SKM-1 treated with dmso at 0.1 percent for 144 hours (cell line): ENCODE data around the gene RABGAP1L.

Source experiments
- DNase-seq: peaks from one replicate; lab custom pipeline; 2025; ENCODE audit not compliant: unreplicated experiment; lab: John Stamatoyannopoulos, UW

Gene RABGAP1L

DNA sequence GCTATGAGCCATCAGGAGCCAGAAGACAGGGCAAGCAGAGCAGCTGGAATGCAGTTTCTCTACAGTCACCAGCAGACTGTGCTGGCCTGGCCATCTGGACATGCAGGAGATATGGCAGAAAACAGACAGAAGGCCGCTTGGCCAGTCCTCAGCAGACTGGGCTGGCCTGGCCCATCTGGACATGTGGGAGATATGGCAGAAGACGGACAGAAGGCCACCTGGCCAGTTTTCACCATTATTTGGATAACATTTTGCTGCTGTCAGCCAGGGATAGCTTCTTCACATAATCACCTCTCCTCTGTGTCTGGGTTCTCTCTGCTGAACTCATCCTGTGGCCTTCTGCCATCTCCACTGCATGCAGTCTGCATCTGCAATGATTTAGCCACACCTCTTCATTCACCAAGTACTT lies 815.4 kb downstream of the RABGAP1L start:
- no peak for DNase-seq

DNA sequence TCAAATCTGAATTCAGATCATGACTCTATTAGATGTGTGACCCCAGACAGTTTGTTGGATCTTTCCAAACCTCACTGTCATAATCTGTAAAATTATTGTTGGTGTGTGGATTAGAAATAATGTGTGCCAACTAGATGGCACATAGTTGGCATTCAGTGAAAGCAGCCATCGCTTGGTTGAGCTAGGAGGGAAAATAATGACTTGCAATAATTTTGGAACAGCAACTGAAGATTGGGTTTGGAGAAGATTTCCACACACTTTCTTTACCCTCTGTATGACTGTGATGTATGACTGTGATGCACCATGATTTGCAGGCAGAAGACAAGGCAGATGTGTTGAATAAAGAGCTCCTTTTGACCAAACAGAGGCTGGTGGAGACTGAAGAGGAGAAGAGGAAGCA lies 816.4 kb downstream of the RABGAP1L start:
- no peak for DNase-seq

DNA sequence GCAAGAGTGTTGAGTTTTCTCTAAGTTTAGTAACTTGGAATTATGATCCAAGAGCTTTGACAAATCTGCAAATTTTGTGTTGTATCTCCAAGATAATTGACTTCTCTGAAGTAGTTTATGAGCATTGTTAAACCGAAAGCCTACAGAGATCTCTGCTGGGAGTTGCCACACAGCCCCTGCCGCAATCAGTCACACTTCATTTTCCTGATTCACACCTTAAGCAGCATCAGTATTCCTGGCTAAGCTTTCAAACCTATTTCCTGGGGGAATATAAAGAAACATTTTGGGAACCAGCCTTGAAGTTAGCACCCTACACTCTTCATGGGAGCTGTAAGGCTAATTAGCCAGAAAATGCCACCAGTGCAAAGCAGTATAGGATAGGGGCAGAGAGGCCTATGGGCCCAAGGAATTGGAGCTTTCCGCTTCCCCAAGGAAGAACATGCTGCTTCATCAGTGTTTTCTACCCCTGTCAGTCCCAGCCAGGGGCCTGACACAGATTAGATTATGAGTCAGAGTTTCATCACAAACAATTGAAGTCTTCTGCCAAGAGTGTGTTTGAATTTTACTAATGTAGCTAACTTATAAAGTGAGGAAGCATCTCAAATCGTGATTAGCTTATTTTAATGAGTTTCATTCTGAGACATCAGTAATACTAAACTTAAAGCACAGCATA lies 817.3 kb downstream of the RABGAP1L start:
- no peak for DNase-seq

DNA sequence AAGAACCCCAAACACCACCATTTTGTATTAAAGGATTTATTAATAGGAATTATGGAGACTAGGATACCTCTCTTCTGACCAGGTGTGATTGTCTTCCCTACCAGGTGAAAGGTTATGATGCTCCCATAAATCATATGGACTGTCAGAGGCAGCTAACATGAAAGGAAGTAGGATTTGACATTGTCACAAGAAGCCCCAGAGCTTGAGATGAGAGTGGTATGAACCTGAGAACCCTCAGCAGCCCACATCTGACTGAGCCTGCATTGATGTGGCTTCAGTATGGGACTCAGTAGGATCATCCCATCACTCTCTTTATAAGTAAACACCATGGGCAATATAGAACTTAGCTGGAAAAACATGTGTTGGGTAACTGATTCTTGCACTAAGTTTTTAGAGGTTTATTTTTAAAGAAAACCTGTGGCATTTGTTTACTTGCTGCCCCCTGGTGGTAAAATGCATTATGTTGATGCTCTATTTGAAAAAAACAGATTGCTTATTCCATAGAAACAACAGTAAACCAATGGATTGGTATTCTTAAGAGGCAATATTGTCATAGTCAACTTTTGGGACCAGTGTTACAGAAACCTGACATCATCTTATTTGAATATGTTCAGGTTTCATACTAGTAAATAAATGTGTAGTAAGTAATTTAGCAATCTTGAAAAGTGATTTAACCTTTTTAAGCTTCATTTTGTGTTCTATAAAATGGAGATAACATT lies 823.8 kb downstream of the RABGAP1L start:
- peak; percentile 17 for DNase-seq

DNA sequence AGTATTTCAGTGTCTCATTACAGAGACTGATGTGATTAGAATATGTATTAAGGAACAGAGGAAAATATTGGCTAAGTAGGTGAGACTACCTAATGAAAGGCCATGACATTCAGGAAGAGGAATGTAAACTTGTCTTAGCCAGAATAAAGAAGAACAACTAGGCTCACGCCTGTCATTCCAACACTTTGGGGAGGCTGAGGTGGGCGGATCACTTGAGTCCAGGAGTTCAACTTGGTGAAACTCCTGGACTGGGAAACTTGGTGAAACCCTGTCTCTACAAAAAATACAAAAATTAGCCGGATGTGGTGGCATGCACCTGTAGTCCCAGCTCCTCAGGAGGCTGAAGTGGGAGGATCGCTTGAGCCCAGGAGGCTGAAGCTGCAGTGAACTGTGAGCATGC lies 825.6 kb downstream of the RABGAP1L start:
- no peak for DNase-seq

DNA sequence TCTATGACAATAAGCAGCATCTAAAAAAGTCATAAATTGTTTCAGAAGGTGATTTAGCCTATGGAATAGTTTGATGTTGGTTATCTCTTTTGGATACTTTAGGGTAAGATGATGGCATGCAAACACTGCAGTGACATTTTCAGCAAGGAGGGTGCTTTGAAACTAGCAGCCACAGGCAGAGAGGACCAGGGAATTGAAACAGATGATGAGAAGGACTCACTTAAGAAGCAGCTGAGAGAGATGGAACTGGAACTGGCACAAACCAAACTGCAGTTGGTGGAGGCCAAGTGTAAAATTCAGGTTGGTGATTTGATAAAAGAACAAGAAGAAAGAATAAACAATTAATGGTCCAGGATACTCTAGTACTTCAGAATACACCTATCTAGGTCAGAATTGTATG lies 829.2 kb downstream of the RABGAP1L start:
- DNase-seq = no peak

DNA sequence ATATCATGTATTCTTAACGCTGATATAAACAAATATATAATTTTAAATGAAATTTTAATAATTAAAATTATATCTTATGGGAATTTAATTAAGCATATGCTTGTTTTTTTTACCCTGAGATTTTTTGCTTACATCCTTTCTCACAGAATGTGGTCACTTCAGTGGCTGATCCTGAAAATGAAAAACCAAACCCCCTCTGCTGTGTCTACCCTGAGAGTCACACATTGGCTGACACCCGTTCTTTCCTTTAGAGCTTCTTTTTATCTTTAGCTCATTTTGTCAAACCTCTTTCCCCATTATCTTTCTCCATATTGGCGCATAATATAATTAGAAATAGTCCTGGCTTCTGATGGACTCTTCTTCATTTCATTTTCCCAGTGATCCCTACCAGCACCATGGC lies 829.7 kb downstream of the RABGAP1L start:
- no peak for DNase-seq

DNA sequence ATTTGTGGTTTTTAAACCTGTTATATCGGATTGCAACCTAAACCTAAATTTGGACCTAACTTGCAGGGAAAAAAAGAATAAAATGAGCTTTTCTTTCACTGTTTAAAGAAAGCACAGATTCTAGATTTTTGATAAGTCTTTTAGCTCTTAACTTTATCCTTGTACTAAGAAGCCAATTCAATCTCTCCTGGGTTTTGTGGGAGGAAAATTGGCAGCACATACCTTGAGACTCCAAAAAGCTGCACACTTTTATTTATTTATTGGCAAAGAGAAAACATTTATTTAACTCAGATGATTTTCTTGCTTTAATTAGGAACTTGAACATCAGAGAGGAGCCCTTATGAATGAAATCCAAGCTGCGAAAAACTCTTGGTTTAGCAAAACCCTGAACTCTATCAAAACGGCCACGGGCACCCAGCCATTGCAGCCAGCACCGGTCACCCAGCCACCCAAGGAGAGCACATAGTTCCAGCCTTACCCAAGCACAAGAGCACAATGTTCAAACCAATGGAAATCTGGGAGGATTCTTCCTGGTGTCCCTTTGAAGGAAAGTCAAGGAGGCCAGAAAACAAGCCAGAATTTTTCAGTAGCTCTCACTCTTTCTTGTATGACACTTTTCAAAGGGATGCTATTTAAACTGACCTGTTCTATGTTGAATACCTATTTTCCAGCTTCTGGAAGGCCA lies 830.4 kb downstream of the RABGAP1L start:
- no peak for DNase-seq

DNA sequence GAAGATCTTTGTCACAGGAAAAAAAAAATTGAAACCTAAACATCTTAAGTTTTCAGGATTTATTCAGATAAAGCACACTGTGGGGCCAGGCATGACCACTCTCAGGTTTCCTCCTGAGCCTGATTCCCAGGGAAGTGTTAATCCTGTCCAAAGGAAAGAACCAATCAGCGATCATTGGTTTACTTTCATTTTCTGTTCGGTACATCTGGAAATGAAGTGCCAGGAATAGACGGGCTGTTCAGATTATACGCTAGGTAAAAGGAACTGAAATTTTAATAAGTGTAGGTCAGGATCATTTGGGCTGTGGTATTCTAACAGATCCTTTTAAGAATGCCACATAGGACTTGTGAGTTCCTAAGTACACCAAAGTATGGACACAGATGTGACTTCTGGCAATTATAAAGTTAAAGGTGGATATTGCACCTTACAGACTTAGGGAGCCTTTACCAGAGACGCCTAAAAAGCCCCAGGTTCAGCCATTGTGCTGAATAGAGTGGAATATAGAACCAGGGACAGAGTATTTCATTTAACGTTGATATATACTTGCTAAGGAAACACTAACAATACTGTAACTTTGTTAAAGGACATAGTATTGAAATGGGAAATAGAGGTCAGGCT lies 831.2 kb downstream of the RABGAP1L start:
- DNase-seq = no peak

DNA sequence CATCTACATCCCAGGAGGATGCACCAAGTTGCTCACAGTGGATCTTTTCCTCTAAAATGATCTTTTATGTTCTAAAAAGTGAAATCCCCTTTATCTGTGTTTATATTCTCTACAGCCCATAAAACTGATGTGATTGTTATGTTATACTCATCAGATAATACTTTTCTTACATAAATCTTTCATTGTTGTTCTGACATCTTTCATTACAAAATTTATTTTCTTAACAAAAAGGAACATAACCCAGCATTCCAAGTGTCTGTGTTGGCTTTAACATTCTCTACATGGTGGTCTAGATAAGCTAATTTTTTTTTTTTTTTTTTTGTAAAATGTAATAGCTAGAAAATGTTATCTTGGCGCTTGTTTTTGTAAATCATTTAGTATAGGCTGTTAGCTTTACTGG lies 832.2 kb downstream of the RABGAP1L start:
- DNase-seq = no peak

DNA sequence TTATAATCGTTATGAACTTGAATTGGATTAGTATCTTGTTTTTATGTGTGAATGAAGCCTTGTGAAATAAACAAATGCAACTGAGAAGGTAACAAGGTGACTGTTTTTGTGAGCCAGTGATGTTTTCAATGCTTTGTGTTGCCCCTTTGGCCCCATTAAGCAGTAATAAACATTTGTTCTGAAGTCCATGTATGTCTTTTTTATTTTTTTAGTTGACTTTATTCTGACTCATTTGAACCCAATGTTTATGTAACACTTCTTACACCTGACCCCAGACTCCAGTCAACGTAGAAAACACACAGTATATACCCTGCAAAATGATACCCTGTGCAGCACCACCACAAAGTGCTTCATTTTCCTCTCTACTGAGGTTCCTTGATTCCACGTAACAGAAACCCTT lies 835.8 kb downstream of the RABGAP1L start:
- no peak for DNase-seq

DNA sequence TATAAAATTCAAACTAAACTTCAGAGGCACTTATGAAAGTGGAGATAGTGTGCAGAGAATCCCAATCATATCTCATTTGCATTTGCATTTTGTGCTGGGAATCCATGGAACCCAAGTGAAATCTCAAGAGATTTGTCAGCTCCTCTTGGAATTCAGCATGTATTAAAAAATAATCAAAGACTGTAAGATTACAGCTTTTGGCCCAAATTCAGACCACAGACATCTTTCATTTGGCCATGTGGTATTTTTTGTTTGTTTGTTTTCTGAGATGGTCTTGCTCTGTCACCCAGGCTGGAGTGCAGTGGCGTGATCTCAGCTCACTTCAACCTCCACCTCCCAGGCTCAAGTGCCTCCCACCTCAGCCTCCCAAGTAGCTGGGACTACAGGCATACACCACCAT lies 836.6 kb downstream of the RABGAP1L start:
- no peak for DNase-seq

DNA sequence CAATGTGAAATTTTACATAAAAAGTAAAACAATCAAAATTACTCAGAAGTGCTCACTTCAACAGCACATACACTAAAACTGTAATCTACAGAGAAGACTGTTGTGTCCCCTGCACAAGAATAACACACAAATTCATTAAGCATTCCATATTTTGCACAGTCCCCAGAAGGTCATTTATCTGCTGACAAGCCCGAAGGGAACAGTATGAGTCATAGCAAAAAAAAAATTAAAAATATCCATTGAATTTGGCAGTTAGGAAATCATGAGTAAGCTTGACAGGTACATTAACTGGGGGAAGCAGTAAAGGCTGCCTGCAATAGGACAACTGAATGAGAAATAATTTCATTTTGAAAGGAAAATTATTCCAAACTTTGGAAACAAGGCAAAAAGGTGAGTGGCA lies 837.2 kb downstream of the RABGAP1L start:
- DNase-seq = no peak

DNA sequence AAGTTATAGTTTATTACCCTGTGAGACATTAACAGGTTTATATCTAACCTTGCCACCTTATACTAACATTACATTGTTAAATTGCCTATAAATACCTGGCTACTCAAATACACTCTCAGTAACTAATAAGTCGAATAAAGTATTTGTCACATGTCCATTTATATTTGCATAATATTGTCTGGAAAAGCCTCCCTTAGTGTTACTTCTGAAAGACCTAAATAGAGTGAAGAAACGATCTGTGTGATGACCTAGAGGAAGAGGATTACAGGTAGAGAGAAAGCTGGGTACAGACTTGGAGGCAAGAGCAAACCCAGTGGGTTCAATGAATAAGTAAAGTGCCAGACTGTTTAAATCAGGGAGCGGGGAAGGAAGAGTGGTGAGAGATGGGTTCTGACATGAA lies 837.7 kb downstream of the RABGAP1L start:
- no peak for DNase-seq

DNA sequence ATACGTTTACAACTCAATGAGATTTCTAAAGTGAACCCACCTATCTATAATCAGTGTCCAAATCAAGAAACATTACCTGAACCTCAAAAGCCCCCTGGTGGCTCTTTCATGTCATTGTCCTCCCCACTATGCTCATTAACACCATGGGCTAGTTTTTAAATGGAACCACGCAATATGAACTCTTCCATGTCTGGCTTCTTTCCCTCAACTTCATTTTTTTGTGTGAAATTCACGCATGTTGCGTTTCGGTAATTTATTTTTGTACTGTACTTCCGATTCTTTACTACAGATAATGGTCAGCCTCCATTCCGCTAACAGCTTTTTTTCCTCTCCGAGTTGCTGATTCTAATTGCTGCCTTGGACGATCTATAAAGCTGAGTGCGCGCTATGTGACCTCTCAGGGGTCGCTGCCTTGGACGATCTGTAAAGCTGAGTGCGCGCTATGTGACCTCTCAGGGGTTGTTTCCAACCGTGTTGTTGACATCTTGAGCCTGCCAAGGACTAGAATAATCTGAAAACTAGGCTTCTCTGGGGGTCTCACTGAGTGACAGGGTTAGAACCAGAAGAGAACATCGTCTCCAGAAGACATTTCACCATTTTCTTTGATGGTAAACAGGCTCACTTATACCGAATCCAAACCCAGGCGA lies 839.4 kb downstream of the RABGAP1L start:
- DNase-seq = peak; percentile 79

DNA sequence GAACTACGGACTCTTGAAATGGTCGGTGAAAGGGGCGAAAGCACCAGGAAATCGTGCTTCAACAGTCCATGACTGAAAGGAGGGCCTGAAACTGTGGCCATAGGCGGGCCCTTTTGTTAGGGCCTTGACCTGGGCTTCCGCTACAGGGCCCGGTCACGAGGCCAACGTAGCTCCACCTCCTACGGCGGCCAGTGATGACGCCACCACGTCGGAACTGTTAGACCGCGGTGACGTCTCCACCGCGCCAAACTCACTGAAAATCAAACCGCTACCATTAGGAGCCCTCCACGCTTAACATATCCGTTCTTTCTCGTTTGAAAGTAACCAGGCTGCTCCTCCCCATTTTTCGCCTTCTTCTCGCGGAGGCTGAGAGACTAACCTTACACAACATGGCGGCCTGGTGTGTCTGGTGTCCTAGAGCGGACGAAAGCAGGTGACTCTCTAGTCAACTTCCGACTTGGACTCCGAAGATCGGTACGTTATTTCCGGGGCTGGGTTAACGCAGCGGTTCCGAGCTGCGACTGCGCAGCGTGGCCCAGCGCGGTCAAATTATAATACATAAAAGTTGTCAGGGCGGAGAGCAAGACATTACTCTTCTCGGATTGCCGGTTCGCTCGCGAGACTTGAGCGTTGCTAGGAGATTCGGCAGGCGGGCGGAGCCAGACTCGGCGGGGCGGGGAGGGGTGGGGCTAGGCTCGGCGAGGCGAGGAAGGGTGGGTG lies 840.1 kb downstream of the RABGAP1L start:
- peak; percentile 99 for DNase-seq

DNA sequence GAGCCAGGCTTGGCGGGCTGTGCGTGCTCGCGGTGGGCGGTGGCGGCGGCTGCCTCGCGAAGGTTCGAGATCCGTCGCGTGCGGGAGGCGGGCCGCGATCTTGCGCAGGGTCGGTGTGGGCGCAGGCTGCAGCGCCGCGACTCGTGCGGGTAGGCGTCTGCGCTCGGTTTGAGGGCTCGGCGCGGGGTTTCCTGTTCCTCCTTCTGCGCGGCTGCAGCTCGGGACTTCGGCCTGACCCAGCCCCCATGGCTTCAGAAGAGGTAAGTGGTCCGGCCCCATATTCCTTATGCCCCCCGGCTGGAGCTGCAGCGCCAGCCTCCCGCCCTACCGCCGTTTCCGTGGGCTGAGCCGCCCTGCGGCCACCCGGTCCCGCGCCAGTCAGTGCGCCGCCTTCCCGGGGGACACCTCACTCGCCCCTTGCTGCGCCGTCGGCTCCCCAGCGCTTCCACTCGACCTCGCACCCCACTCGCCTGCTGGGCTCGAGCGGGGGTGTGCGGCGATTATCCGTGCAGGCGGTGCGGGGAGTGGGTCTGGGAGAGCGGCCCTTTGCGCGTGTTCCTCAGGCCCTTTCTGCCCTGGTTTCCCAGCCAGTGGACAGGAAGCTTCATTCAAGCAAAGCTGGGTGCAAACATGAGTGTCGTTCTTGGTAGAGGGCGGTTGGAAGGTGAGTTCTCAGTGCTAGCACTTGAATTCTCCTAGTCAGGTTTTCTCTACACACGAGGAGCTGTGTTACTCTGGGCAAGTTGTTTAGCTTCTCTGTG lies 840.8 kb downstream of the RABGAP1L start, which contains the start of gene CACYBP:
TSS of gene CACYBP (plus strand) at position 12 of the 761 bp plus-strand sequence. CDS start at position 246, 234 bp downstream.
- peak; percentile 30 for DNase-seq

DNA sequence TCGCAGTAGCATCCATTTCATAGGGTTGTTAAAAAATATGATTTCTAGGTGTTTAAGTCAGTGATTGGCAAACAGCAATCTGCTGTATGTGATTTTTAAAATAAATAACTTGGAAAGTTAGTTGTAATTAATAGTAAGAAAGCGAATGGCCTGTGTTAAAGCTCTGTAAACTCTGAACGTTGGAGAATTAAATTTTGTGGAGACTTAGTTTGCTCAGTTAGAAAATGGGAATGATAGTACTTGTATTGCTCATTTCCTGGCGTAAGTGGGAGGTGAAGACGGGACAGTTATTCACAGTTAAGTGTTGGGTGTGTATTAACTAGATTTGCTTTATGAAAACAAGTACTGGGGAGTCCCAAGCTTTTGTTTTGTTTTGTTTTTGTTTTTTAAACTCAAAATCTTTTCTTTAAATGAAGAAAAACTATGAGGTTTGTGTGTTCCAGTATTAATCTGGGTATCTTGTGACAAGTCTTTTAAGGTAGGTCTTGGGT lies 841.4 kb downstream of the RABGAP1L start:
- DNase-seq = no peak

DNA sequence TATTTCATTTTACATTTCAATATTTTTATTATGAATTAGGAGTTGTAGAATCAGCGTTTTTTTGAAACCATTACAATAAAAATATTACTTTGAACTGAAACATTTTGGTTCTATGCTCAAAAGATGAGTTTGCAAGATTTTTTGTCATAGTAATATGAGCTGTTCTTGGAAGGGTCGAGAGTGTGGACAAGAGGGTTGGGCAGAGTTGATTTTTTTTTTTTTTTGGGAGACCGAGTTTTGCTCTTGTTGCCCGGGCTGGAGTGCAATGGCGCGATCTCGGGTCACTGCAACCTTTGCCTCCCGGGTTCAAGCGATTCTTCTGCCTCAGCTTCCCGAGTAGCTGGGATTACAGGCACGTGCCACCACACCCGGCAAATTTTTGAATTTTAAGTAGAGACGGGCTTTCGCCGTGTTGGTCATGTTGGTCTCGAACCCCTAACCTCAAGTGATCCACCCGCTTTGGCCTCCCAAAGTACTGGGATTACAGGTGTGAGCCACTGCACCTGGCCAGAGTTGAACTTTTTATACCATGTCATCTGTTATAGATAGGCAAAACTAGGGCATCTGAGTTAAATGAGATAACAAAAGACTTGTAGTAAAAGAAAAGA lies 843.7 kb downstream of the RABGAP1L start:
- DNase-seq = no peak
